HEK293T (cell line): ENCODE measurements around the gene SLC38A4.

Experiments used
- BHLHE40 ChIP-seq: fragments of 450-650 bp; IDR thresholded peaks from 2 replicates; pipeline ENCODE4 v1.6.1; 2016; ENCODE audit warnings: mild to moderate bottlenecking, moderate library complexity, borderline replicate concordance
- FOXA1 ChIP-seq: fragments of 450-650 bp; IDR thresholded peaks from 2 replicates; pipeline ENCODE4 v1.6.1; 2016; ENCODE audit warnings: mild to moderate bottlenecking
- SUZ12 ChIP-seq: fragments of 450-650 bp; IDR thresholded peaks from 2 replicates; pipeline ENCODE4 v1.6.1; 2016; ENCODE audit warnings: mild to moderate bottlenecking
- ZNF384 ChIP-seq: fragments of 450-650 bp; IDR thresholded peaks from 2 replicates; pipeline ENCODE4 v1.6.1; 2016

DNA sequence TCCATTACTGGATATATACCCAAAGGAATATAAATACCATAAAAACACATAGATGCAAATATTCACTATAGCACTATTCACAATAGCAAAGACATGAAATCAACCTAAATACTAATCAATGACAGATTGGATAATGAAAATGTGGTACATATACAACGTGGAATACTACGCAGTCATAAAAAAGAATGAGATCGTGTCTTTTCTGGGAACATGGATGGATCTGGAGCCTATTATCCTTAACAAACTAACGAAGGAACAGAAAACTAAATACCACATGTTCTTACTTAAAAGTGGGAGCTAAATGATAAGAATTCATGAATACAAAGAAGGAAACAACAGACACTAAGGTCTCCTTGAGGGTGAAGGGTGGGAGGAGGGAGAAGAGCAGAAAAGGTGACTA is 76.5 kb downstream of the SLC38A4 start:
- no peak for TF ChIP-seq BHLHE40
- TF ChIP-seq ZNF384 = no peak
- TF ChIP-seq SUZ12 = no peak
- no peak for TF ChIP-seq FOXA1
